Activated effector memory CD4-positive, alpha-beta T cell treated with anti-CD3 and anti-CD28 coated beads, Interleukin-2, amount 50 U/mL, for 16 hours (primary cell): ENCODE data around the gene CYP24A1.
A peak's percentile ranks its signal among the peaks of the same experiment; 100 is the strongest.

Source experiments
- DNase-seq: peaks from one replicate; pipeline ENCODE4 v3.0.0-alpha.2; 2020

The CYP24A1 gene

DNA sequence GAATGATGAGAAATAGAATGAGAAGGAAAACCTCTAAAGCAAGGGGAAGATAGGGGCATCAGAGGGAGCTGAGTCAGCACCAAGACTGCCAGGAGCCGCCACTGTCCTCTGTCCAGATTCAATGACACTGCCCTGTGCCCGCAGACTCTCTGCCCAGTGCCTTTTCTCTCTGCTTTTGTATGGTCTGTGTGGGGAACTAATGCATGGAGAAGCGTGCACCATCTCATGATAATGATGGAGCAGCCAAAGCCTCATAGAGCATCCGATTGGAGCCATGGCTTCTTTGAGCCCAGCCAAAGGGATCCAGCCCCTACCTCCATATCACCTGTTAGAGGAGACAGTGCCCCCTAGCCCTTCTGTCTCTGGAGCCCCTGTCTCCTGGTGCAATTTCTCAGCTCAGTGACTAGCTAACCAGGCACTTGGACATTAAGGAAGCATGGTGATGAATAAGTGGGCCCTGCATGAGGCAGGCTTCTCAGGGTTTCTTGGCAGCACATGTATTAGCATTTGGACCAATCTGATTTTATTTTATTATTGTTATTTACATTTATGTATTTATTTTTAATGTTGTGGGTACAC, 27.6 kb upstream of the CYP24A1 start:
- no peak for DNase-seq

DNA sequence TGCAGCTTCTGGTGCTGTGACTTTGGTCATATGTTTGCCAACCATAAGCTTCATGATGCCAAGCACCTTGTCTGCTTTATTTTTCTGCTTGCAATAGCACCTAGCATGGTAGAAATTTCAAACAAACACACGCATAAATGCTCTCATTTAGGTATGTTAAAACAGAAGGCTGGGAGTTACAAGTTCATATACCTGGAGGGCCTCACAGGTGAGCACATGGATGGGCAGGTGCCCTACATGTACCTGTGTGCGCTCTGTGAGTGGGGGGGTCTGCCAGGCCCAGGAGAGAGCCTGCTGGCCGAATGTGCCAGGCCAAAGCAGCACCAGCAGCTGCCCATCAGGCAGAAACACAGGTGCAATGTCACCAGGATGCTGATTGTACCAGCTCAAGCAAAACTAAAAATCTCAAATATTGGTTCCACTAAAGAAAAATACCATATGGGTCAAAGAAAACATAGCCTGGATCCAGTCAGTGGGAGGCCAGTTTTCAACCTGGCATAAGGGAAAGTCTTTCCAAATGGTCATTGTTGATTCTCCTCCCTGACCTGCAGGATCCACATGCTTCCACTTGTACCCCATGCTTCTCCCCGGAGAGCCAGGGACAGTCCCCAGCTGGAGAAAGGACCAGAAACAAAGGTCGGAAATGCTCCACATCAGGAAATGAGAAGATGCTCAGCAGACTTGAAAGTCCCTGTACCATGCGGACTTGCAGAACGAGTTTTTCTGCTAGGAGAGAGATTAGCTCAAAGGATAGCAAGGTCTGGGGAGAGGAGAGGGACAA, 26.9 kb upstream of the CYP24A1 start:
- DNase-seq = no peak

DNA sequence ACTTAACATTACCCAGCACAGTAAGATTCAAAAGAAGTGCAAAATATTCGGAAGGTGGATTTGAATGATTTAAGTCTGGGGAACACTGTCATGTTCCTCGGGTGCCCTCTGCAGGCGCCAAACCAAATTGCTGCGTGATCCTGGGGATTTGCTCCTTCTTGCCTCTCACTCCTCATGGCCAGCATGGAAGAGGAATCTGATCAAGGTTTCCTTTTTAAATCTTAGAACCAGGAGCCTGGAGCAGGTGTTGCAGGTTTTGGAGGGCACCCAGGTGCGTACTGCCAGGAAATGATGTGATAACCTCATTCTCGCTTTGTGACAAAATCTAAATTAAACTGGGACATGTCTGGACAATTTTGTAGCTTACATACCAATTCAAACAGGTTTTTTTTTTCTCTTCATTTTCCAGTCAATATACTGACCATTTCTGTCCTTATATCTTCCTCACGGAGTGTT, 26.0 kb upstream of the CYP24A1 start:
- DNase-seq = peak; percentile 88

DNA sequence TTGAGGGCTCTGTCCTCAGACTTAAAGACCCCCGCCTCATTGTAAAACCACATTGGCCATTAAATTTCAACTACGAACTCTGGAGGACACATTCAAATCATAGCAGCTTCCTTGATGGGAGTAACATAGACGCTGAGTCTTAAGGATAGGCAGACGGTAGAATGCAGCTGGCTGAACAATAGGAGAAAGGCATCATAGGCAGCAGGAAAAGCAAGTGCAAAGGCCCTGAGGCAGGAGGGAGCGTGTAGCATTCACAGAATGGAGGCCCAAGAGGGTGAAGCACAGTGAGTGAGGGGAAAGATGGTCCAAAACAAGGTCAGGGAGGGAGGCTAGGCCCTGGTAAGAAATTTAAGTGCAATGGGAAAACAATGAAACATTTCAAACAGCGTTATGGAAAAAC, 25.5 kb upstream of the CYP24A1 start:
- DNase-seq = no peak

DNA sequence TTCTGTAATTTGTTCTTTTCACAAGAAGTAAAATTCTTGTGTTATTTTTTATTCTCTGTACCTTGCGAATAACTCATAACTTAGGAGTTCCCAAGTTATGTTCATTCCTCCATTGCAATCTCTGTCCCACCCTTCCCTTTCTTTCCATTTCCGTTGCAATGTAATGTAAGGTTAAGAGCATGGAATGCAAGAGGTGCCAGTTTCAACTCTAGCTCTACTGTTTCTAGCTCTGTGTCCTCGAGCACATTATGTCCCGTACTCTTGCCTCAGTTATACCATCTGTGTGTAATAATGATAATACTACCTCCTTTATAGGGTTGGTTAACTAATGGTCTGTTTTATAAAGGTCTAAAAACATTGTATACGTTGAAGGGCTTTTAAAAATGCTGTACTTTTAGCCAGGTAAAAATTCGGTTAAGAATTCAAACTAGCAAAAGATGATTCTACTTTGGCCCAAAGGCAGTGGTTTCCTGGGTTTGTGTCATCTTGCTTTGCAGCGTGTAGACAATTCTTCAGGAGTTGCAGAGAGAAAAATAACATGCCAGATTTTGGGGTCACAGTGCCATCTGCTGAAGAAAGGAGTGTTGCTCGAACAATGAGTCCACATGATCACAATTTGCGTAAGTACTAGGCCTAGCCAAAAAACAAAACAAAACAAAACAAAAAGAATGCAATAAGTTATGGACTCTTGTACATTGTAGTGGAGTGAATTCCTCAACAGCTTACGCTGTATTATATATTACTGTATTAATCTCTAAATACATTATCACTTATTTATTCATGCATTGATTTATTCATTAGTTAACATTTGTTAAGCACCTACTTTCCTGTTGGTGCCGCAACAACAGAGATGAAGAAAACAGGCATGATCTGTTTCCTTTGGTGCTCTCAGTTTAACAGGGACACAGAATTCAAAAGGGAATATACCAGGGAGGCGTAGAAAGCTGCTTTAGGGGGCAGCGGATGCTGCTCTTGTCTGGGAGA, 24.1 kb upstream of the CYP24A1 start:
- DNase-seq = no peak

DNA sequence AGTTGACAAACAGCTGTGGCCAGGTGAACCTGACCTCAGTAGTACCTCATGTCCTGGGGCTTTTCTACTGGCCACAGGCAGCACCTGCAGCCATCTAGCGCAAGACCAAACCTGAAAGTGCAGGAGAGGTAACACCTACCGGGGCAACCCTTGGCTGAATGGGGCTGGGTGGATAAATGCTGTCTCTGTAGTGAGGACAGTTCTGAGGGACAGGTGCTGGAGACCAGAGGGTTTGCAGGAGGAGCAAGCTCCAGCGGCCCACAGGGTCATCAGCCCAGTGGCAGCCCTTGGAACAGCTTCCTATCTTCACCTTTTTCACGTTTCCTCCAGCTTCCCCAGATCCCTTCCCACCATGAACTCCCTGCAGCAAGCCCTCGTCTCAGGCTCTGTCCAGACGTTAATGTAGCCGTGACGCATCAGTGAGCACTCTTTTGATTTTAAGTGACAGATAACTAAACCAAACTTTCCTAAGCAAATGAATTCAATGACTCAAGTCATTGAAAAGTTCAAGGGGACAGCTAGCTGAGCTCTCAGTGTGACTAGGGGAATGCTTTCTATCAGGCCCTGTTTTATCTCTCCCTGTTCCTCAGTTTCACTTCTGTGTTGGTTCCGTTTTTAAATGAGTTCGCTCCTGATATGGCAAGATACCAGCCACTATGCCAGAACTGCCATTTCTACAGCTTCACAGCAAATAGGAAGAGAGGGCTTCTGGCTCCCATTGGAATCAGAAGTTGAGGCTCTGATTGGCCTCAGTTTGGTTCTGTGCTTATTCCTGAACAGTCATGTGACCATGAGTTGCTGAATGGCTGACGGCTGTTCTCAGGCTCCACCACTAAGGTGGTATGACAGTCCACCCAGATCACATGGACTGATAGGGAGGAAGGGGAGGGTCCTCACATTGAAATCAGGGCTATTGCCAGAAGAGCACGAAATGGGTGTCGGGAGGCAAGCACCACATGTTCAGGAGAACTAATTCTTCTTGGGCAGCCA, 22.0 kb upstream of the CYP24A1 start:
- no peak for DNase-seq

DNA sequence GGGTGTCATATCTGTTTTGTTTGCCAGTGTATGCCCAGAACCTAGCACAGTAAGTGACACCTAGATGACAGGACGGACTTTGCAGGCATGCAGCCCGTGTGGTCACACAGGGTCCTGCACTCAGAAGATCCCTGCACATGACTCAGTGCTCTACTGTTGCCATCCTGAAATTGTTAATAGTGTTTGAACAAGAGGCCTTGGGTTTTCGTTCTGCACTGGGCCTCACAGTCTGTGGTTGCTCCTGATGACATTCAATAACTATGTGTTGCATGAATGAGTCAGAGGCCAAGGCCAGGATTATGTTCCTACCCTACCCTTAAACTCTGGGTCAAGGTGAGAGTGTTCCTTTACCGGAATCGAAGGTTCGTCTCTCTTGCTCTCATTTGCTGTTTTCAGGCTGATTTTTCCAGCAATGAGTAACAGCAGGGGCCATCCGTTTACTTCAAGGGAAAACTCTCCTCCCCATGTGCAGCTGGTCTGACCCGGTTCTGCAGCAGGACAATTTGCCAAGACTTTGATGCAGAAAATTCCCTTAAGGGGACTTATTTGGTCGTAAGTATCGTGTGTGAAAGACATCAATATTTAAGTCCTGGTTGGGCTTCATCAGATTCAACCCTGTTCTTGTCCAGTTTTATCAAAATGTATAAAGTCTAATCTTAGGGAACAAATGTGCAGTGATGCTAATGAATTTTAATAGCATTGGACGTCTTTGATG, 21.1 kb upstream of the CYP24A1 start:
- DNase-seq = no peak

DNA sequence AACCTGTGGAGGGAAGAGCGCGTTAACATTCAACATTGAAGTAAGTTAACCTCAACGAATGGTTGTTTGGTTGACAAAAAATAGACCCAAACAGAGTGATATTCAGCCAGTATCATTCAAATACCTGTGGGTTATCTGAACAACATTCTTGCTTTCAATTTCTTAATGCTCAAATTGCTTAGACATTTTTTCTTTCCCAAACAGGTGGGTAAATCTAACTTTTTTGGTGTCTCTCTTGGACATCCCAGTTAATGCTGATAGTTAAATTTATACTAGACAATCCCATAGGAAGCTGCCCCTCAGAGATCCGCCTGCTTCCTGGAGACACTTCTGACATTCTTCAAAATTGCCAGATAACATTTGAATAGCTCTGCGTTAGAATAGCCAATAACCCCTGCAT, 20.0 kb upstream of the CYP24A1 start:
- no peak for DNase-seq

DNA sequence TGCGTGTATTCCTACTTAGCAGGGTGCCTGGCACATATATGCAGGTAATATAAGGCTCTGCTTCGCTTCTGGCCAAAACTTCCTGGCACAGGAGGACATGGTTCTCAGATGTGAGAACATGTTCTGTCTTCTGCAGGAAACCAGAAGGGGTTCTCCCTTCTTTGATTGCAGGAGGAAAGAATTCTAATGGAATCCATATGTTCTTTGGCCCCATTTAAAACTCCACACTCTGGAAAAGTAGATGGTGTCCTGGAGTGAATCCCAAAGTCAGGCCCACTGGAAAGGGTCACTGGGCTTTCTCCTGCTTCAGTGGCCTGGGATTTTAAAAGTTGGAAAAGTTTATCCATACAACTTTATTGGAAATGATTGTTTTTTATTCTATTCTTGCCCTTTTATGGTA, 16.4 kb upstream of the CYP24A1 start:
- no peak for DNase-seq

DNA sequence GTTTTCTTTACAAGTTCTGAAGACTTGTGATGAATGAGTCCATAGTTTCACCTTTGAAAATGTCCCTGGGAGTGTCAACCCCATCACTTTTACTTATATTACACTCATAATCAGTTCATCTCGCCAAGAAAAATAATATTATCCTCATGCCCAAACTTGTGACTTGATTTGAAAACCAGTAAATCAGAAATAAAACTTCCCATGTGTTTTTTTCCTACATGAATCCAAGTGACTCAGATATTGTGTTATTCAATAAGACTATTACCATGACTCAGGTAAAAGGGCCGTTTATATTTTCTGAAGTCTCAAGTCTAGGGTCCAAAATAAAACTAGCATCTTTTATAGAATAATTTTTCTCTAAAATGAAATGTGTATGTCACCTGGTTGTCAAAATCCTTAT, 15.8 kb upstream of the CYP24A1 start:
- DNase-seq = no peak

DNA sequence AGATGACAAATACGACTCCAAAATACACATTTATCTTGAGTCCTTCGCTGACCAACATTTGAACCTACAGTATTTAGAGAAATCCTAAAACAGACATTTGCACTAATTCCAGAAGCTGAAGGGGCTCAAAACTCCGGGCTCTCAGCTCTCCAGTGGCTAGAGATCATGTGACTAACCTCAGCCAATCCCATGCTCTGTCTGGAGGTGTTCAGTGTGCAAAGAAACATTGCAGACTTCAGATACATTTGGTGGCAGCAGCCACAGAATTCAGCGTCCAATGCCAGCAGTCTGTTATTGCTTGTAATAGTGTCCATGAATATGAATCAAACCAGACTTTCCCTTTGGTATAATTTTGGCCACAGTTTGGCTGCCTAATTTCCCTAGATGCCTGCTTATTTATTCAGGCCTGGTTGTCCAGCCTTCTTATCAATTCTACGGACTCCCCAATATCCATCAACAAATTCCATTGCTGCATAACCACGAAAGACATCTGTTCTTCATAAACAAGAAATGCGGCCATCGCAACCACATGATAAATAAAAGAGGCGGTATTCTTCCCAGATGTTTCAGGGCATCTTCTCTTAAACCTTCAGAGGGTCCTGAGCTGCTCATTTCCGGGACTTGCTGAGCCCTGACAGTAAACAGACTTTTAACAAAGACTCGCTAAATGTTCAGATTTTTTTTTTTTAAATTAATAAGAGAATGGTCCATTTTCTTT, 14.5 kb upstream of the CYP24A1 start:
- DNase-seq = no peak

DNA sequence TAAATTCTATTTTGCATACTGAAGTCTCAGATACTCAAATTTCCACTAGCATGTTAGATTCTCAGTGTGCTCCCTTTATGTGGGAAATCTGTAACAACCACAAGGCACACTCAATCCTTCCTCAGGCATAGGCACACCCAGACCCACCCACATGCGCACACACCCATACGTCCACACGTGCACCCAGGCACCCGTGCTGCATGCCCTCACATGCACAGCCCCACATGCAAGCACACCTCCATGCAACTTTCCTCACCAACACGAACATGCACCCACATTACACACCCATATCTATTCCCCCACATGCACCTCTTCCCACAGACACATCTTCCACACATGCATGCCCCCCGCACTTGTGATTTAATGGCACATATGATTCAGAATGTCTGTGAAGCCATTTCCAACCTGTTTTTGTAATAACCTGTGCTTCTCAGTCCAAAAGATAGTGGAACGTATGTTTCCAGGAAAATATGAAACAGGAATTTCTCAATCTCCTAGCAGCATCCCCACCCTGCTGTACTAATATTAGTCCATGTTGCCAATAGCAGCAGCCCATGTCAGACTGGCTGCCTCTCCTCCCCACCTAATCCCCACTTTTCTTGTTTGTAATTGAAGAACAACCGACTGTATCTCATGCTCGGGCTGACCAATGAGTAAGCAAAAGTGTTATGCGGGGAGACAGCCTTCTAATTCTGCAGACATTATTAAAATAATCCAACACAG, 11.3 kb upstream of the CYP24A1 start:
- no peak for DNase-seq

DNA sequence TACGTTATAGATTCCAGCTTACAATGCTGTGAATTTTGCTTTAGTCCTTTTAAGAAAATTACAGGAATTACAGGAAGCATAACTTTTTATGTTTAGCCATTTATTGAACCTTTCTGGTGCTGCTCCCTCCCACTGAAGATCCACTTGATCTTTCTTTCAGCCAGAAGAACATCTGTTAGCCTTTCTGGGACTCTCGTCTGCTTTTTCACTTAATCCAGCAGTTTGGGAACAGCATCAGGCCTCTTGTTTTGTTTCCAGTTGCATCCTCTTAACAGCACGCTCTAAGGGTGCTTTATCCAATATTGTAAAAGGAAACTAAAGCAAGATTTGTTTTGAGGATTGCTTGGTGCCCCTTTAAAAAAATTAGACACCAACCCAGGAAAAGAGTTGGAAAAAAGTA, 10.3 kb upstream of the CYP24A1 start:
- no peak for DNase-seq

DNA sequence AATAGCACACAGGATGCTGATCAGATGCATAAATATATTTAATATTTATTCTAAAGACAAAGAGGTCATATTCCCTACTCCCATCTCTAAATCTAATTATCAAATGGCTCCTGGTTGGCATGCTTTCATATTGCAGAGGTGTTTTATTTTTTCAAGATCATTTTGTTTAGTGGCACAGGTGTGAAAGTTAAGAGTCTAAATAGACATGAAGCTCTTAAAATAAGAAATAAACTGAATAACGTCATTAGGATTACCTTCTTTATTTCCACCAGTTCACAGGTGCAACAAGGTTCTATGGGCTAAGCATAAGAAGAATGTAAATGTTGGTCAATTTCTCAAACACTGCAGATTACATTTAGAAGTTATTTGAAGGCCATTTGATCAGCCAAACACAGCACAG, 7.1 kb upstream of the CYP24A1 start:
- DNase-seq = no peak

DNA sequence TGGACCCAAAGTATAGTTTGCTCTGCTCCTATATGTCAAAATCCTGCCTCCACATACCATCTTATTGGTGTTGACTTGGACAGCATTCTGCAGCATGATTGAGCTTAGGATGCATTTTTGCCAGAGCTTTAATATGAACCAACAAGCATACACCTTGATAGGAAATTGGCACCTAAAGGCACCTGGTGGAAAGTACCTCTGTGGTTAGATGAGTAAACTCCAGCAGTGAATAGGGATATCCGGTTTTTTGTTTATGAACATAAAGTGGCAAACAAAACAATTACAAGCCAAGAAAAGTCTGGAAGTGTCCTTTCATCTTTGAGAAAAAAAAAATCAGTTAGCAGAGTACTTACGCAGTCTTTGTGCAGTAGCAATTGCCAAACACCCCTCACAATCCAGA, 6.2 kb upstream of the CYP24A1 start:
- DNase-seq = no peak

DNA sequence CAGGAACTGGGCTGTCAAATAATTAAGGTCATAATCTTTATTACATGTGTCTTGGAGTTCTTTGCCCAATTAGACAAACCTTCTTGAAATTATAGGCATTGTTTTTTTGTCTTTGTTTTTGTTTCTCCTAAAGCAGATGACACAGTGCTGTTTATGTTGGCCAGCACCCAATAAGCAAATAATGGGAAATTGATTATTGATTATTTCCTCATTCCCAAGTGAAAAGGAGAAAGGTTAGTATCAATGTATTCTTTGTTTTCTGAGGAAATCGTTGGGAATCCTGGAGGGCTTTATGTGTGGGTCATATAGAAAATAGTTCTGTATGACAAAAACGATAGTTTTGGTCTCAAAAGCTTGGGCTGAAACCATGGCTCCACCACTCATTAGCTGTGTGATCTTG, 4.5 kb upstream of the CYP24A1 start:
- no peak for DNase-seq

DNA sequence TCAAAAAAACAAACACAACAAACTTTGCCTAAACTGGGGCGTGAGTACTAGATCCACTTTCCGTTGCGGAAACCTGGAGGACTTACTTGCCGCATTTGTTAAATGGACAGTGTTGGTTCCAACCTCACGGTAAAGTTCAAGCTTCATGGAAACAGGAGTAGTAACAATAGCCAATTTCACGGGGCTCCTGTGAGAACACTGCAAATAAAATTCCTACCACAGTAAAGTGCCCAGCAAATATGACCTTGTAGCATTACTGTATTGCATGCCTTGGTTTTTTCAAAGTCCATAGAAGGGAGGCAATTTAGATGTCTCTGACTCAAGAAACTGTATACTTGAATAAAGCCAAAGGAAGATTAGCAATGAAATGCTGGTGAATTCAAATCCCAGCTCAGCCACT, 3.6 kb upstream of the CYP24A1 start:
- no peak for DNase-seq

DNA sequence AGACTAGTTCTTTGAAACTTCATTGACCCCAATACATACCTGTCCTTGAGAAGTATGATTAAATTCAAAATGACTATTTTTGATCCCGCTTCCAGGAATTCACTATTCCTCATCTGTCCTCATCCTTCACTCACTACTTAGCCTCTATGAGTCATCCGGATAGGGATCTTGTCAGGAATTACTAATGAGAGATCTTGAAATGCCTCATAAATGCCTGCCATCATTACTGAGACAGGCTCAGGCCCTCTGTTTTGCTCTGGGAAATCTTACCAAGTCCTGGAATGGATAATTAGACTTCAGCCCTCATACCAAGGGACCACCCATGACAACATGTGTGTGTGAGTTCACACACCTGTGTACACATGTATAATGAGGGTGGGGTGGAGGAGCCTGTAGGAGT, 2.8 kb upstream of the CYP24A1 start:
- no peak for DNase-seq

DNA sequence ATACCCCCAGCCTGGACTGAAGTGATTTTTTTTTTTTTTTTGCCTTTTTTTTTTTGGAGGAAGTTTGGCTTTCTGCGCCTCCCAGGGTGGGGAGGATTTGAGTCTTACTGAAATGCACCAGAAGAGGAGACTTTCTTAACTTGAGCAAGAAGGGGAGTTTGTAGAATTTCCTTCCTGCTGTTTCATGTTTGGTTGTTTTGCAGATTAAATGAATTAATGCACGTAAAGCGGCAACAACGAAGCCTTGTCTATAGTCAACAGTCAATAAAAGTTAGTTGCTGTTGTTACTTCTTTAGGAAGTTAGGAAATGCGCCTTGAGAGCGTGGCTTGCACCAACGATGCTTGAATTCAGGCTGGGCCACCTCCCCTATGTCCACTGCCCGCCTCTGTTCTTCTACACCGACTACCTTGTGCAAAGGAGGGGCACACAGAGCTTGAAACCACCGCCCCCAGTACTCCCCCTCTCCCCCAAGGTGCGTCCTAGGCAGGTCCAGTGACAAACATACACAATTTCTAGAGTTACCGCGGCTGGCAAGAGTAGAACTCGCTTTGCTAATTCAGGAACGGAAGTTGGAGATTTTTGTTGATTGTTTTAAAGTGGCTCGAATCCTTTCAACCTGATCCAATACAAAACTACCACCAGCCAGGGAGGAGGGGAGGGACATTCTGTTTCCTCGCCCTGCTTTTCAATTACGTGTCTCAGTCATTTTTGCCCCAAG, 830 bp upstream of the CYP24A1 start:
- DNase-seq = no peak
